Measurements from ENCODE around the gene FAM229A.
"Not testable (repeated sequence)": the region's sequence is repeated elsewhere in the genome, so short reads cannot be mapped to it uniquely, and the experiment has no call there.

Gene FAM229A

GRCh38 chr1:32376199-32376598, 13.9 kb upstream of the FAM229A start:
- DNase-seq, result no peak

GRCh38 chr1:32373996-32374592, 11.8 kb upstream of the FAM229A start:
- DNase-seq, result no peak

GRCh38 chr1:32372149-32372756, 10.0 kb upstream of the FAM229A start:
- peak; percentile 85 to 86 for DNase-seq

GRCh38 chr1:32367912-32368635, 5.8 kb upstream of the FAM229A start:
- no peak for DNase-seq

- DNase-seq, result no peak
Measured at GRCh38 chr1:32365445-32365844, 3.2 kb upstream of the FAM229A start.

GRCh38 chr1:32364836-32365235, 2.6 kb upstream of the FAM229A start:
- no peak for DNase-seq

GRCh38 chr1:32363713-32364112, 1.4 kb upstream of the FAM229A start:
- no peak for DNase-seq

GRCh38 chr1:32361674-32362473, 411 bp downstream of the FAM229A start:
- DNase-seq, result no peak

GRCh38 chr1:32361308-32361673, 994 bp downstream of the FAM229A start:
- no peak for DNase-seq

GRCh38 chr1:32358435-32358834, 3.9 kb downstream of the FAM229A start:
- no peak for DNase-seq

- no peak for DNase-seq
Measured at GRCh38 chr1:32357614-32358013, 4.7 kb downstream of the FAM229A start.

GRCh38 chr1:32356478-32356877, 5.8 kb downstream of the FAM229A start:
- no peak for DNase-seq

- not testable (repeated sequence) for DNase-seq
Measured at GRCh38 chr1:32355778-32356177, 6.5 kb downstream of the FAM229A start.

- peak in 1 of 2 experiments; percentile 20 for DNase-seq
Measured at GRCh38 chr1:32353886-32354570, 8.3 kb downstream of the FAM229A start.

- no peak for DNase-seq
Measured at GRCh38 chr1:32353431-32353830, 8.9 kb downstream of the FAM229A start.

GRCh38 chr1:32352831-32353383, 9.4 kb downstream of the FAM229A start:
- no peak for DNase-seq

- DNase-seq, result no peak
Measured at GRCh38 chr1:32352239-32352745, 10.0 kb downstream of the FAM229A start.

- peak; percentile 71 to 76 for DNase-seq
Measured at GRCh38 chr1:32351399-32352238, 10.7 kb downstream of the FAM229A start.

GRCh38 chr1:32350785-32351398, 11.4 kb downstream of the FAM229A start:
- peak; percentile 47 to 52 for DNase-seq

- DNase-seq, result peak; percentile 67 to 76
Measured at GRCh38 chr1:32349211-32349708, 13.0 kb downstream of the FAM229A start.

Data from AML-193 (cell line).